ENCODE results near the gene MACROD2. TPM values are rescaled to one million over a fixed set of nuclear protein-coding genes. Genes with fewer than 3 reads are reported as not detected.
A peak's percentile ranks its signal among the peaks of the same experiment; 100 is the strongest.

MACROD2 gene
- total RNA-seq, 1 donor from 2014 or later = 6.7 TPM

GRCh38 chr20:14312001-14312400 lies 316.7 kb downstream of the MACROD2 start:
- Mint-ChIP-seq H3K4me1 (ENCODE audit: unreplicated experiment) (peaks cover 9% of the 10 kb centered on the region), H3K9me3 (peaks cover 8% of the 10 kb centered on the region), H3K4me3 (no peak overlapping the region), H3K27me3 (no peaks in the 10 kb centered on the region), H3K36me3 (no peaks in the 10 kb centered on the region), H3K27ac (no peak overlapping the region)
- no peak for DNase-seq (ENCODE audit: extremely low spot score, unreplicated experiment)
- no peak for TF ChIP-seq CTCF (conservative IDR thresholded peaks at IDR 0.05)

GRCh38 chr20:14313341-14314020 lies 318.2 kb downstream of the MACROD2 start:
- Mint-ChIP-seq H3K27me3 (no peaks in the 10 kb centered on the region), H3K9me3 (peaks cover 9% of the 10 kb centered on the region), H3K27ac (no peak overlapping the region), H3K36me3 (no peaks in the 10 kb centered on the region), H3K4me3 (no peak overlapping the region), H3K4me1 (ENCODE audit: unreplicated experiment) (peaks cover 13% of the 10 kb centered on the region)
- no peak for DNase-seq (ENCODE audit: extremely low spot score, unreplicated experiment)
- TF ChIP-seq CTCF (conservative IDR thresholded peaks at IDR 0.05) = no peak

- peaks cover 11% of the 10 kb centered on the region for H3K36me3 Mint-ChIP-seq
- no peaks in the 10 kb centered on the region for H3K27me3 Mint-ChIP-seq
Measured at GRCh38 chr20:14319704-14320103, 324.4 kb downstream of the MACROD2 start.

GRCh38 chr20:14331646-14332045 lies 336.3 kb downstream of the MACROD2 start:
- H3K27ac Mint-ChIP-seq = peak overlapping the region; percentile 66
- peaks cover 10% of the 10 kb centered on the region for H3K9me3 Mint-ChIP-seq
- no peaks in the 10 kb centered on the region for H3K27me3 Mint-ChIP-seq
- H3K4me3 Mint-ChIP-seq = peak overlapping the region; percentile 89
- TF ChIP-seq CTCF (conservative IDR thresholded peaks at IDR 0.05) = no peak
- DNase-seq (ENCODE audit: extremely low spot score, unreplicated experiment) = no peak
- H3K4me1 Mint-ChIP-seq (ENCODE audit: unreplicated experiment) = peaks cover 31% of the 10 kb centered on the region
- peaks cover 37% of the 10 kb centered on the region for H3K36me3 Mint-ChIP-seq

More at GRCh38 chr20:14319704-14320103, 324.4 kb downstream of the MACROD2 start:
- Mint-ChIP-seq H3K9me3 (peaks cover 5% of the 10 kb centered on the region), H3K4me1 (ENCODE audit: unreplicated experiment) (peaks cover 19% of the 10 kb centered on the region), H3K27ac (no peak overlapping the region), H3K4me3 (no peak overlapping the region)
- TF ChIP-seq CTCF (conservative IDR thresholded peaks at IDR 0.05) = no peak
- DNase-seq (ENCODE audit: extremely low spot score, unreplicated experiment) = no peak

GRCh38 chr20:14332866-14333265 lies 337.6 kb downstream of the MACROD2 start:
- H3K36me3 Mint-ChIP-seq = peaks cover 28% of the 10 kb centered on the region
- DNase-seq (ENCODE audit: extremely low spot score, unreplicated experiment) = no peak
- H3K27ac Mint-ChIP-seq = peak overlapping the region; percentile 68
- no peak for TF ChIP-seq CTCF (conservative IDR thresholded peaks at IDR 0.05)
- no peaks in the 10 kb centered on the region for H3K27me3 Mint-ChIP-seq
- H3K4me1 Mint-ChIP-seq (ENCODE audit: unreplicated experiment) = peaks cover 31% of the 10 kb centered on the region
- peak overlapping the region; percentile 89 for H3K4me3 Mint-ChIP-seq
- peaks cover 10% of the 10 kb centered on the region for H3K9me3 Mint-ChIP-seq
